IPS-15b (cell line): Measurements from ENCODE around the gene YAP1.

Source experiments
- H3K27me3 ChIP-seq: one replicate; pipeline ENCODE4 v1.6.1; 2013; ENCODE audit warnings: low read length; ENCODE audit not compliant: control insufficient read depth, insufficient read depth
- H3K36me3 ChIP-seq: one replicate; pipeline ENCODE4 v1.6.1; 2013; ENCODE audit warnings: low read length; ENCODE audit not compliant: control insufficient read depth, insufficient read depth
- H3K4me1 ChIP-seq: one replicate; pipeline ENCODE4 v1.6.1; 2013; ENCODE audit warnings: mild to moderate bottlenecking, low read length; ENCODE audit not compliant: control insufficient read depth, insufficient read depth
- H3K4me3 ChIP-seq: one replicate; pipeline ENCODE4 v1.5.1; 2013; ENCODE audit warnings: low read depth, low read length
- H3K9ac ChIP-seq: one replicate; pipeline ENCODE4 v1.6.1; 2013; ENCODE audit warnings: low read depth, mild to moderate bottlenecking, low read length
- H3K9me3 ChIP-seq: one replicate; pipeline ENCODE4 v1.6.1; 2013; ENCODE audit warnings: mild to moderate bottlenecking, low read length; ENCODE audit not compliant: control insufficient read depth, insufficient read depth

YAP1 gene

GRCh38 chr11:102172127-102172848 lies 62.0 kb downstream of the YAP1 start:
- Histone ChIP-seq H3K27me3 (no peaks in the 10 kb centered on the region), H3K4me1 (peaks cover 3% of the 10 kb centered on the region), H3K9ac (no peak overlapping the region), H3K9me3 (no peaks in the 10 kb centered on the region), H3K4me3 (no peak overlapping the region), H3K36me3 (no peaks in the 10 kb centered on the region)

- no peaks in the 10 kb centered on the region for H3K27me3 ChIP-seq
- no peak overlapping the region for H3K4me3 ChIP-seq
- H3K9ac ChIP-seq: no peak overlapping the region
- H3K36me3 ChIP-seq: no peaks in the 10 kb centered on the region
- H3K4me1 ChIP-seq: no peaks in the 10 kb centered on the region
- no peaks in the 10 kb centered on the region for H3K9me3 ChIP-seq
Measured at GRCh38 chr11:102177126-102177525, 66.9 kb downstream of the YAP1 start.

- H3K4me1 ChIP-seq: no peaks in the 10 kb centered on the region
- H3K9me3 ChIP-seq: no peaks in the 10 kb centered on the region
- no peak overlapping the region for H3K4me3 ChIP-seq
- H3K36me3 ChIP-seq: no peaks in the 10 kb centered on the region
- no peak overlapping the region for H3K9ac ChIP-seq
- H3K27me3 ChIP-seq: no peaks in the 10 kb centered on the region
Measured at GRCh38 chr11:102177974-102178631, 67.9 kb downstream of the YAP1 start.

DNA sequence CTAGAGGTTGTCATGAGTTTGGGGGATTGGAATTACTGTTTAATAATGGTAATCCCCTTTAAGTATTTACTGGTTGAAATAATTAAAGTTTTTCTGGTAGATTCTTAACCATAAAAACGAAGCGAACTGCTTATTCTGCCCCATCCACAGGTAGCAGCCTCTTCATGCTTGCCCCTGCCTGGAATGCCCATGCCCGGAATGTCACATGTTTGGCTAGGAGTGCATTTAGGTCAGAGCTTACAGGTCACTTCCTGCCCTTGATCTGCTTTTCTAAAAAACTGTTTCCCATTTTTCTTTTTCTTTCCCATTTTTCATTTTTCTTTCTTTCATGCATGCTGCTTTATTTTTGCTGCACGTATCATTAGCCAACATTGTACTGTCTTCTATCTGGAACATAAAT lies 69.1 kb downstream of the YAP1 start:
- no peak overlapping the region for H3K9ac ChIP-seq
- no peak overlapping the region for H3K4me3 ChIP-seq
- H3K27me3 ChIP-seq: no peaks in the 10 kb centered on the region
- no peaks in the 10 kb centered on the region for H3K9me3 ChIP-seq
- no peaks in the 10 kb centered on the region for H3K36me3 ChIP-seq
- H3K4me1 ChIP-seq: no peaks in the 10 kb centered on the region

- Histone ChIP-seq H3K4me1 (peaks cover 14% of the 10 kb centered on the region), H3K36me3 (no peaks in the 10 kb centered on the region), H3K9ac (no peak overlapping the region)
Measured at GRCh38 chr11:102184269-102184987, 74.2 kb downstream of the YAP1 start.

GRCh38 chr11:102186551-102187191 lies 76.4 kb downstream of the YAP1 start:
- peaks cover 14% of the 10 kb centered on the region for H3K4me1 ChIP-seq

More at GRCh38 chr11:102184269-102184987, 74.2 kb downstream of the YAP1 start:
- Histone ChIP-seq H3K4me3 (no peak overlapping the region), H3K9me3 (no peaks in the 10 kb centered on the region), H3K27me3 (no peaks in the 10 kb centered on the region)

GRCh38 chr11:102187416-102188151 lies 77.3 kb downstream of the YAP1 start:
- no peak overlapping the region for H3K4me3 ChIP-seq
- H3K27me3 ChIP-seq: no peaks in the 10 kb centered on the region
- peaks cover 14% of the 10 kb centered on the region for H3K4me1 ChIP-seq
- H3K36me3 ChIP-seq: no peaks in the 10 kb centered on the region
- no peak overlapping the region for H3K9ac ChIP-seq
- H3K9me3 ChIP-seq: no peaks in the 10 kb centered on the region

More at GRCh38 chr11:102186551-102187191, 76.4 kb downstream of the YAP1 start:
- no peaks in the 10 kb centered on the region for H3K27me3 ChIP-seq
- H3K4me3 ChIP-seq: no peak overlapping the region
- no peaks in the 10 kb centered on the region for H3K36me3 ChIP-seq
- H3K9ac ChIP-seq: no peak overlapping the region
- H3K9me3 ChIP-seq: no peaks in the 10 kb centered on the region

GRCh38 chr11:102188488-102188887 lies 78.2 kb downstream of the YAP1 start:
- Histone ChIP-seq H3K9me3 (no peaks in the 10 kb centered on the region), H3K36me3 (no peaks in the 10 kb centered on the region), H3K4me1 (peaks cover 14% of the 10 kb centered on the region), H3K27me3 (no peaks in the 10 kb centered on the region), H3K9ac (no peak overlapping the region), H3K4me3 (no peak overlapping the region)

DNA sequence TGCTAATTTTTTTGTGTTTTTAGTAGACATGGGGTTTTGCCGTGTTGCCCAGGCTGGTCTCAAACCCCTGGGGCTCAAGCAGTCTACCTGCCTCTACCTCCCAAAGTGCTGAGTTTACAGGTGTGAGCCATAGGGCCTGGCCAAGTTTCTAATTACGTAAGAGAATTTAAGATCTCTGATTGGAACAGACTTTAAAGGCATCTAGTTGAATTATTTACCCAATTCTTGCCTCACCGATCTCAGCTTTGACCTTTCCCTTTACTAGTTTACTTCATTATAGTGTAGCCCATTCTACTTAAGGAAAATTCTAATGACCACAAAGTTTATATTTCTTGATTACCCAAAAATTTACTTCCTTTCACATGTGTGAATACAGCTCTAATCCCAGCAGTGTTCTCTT lies 81.6 kb downstream of the YAP1 start:
- peaks cover 14% of the 10 kb centered on the region for H3K4me1 ChIP-seq
- no peaks in the 10 kb centered on the region for H3K36me3 ChIP-seq
- no peak overlapping the region for H3K9ac ChIP-seq
- H3K9me3 ChIP-seq: no peaks in the 10 kb centered on the region
- no peak overlapping the region for H3K4me3 ChIP-seq
- no peaks in the 10 kb centered on the region for H3K27me3 ChIP-seq

DNA sequence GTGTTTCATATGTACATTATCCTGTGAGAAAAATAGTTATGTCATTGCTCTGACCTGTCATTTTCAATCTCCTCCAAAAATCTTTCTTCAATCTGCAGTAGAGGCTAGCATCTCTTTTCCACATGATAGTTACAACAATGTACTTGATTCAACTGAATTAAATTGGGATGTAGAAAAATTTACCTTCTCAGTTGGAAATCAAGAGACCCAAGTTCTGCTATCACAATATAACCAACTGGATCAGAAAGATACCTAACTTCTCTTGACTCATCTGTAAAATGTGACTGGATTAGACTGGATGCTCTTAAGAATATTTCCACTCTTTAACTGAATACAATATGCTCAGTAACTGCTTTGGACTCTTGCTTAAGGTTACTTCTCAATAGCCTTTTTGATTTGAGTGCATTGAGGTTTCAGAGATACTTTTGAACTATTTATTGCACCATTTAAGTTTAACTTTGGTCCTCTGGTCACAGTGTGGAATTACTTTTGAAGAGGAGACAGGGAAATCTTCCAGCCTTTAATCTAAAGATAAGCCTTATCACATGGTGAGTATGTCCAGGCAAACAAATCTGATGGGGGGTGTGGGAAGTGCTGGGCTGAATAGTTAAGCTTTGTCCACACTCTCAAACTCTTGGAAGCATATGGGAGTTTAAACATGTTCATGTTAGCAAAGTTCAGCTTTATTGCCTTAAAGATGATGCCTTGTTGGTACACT lies 82.3 kb downstream of the YAP1 start:
- H3K27me3 ChIP-seq: no peaks in the 10 kb centered on the region
- no peaks in the 10 kb centered on the region for H3K36me3 ChIP-seq
- peaks cover 12% of the 10 kb centered on the region for H3K4me1 ChIP-seq
- no peak overlapping the region for H3K4me3 ChIP-seq
- no peaks in the 10 kb centered on the region for H3K9me3 ChIP-seq
- no peak overlapping the region for H3K9ac ChIP-seq
